Measurements from ENCODE around the gene MTX2.

DNA sequence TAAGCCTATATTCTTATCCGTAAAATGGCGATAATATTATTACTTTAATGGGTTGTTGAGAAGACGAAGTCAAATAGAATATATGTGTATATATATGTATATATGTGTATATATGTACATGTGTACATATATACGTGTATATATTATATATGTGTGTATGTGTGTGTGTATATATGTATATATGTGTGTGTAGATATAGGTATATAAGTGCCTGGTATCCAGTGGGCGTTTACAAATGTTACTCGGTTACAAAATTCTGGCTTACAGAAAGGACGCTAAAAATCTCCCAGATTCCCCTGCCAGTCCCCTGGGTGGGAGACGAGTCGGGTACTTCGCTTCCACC, 295 bp upstream of the MTX2 start:
- TF ChIP-seq, protein P1, sequence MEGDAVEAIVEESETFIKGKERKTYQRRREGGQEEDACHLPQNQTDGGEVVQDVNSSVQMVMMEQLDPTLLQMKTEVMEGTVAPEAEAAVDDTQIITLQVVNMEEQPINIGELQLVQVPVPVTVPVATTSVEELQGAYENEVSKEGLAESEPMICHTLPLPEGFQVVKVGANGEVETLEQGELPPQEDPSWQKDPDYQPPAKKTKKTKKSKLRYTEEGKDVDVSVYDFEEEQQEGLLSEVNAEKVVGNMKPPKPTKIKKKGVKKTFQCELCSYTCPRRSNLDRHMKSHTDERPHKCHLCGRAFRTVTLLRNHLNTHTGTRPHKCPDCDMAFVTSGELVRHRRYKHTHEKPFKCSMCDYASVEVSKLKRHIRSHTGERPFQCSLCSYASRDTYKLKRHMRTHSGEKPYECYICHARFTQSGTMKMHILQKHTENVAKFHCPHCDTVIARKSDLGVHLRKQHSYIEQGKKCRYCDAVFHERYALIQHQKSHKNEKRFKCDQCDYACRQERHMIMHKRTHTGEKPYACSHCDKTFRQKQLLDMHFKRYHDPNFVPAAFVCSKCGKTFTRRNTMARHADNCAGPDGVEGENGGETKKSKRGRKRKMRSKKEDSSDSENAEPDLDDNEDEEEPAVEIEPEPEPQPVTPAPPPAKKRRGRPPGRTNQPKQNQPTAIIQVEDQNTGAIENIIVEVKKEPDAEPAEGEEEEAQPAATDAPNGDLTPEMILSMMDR (IDR thresholded peaks at IDR 0.05), result no peak
- TF ChIP-seq POLR2A (IDR thresholded peaks at IDR 0.05), result no peak

Measured in lower leg skin (tissue), 3 donors.